GM19193 (cell line): ENCODE measurements around the gene BRD2.
A peak's percentile ranks its signal among the peaks of the same experiment; 100 is the strongest.

Source experiments
- POLR2A ChIP-seq: IDR thresholded peaks from 4 replicates; pipeline ENCODE4 v1.6.1; 2011; ENCODE audit not compliant: insufficient read depth, insufficient read length; ENCODE audit errors: extremely low read depth

The BRD2 gene

GRCh38 chr6:32964776-32965175, 3.6 kb upstream of the BRD2 start:
- TF ChIP-seq POLR2A: no peak

GRCh38 chr6:32967151-32968091, 973 bp upstream of the BRD2 start:
- no peak for TF ChIP-seq POLR2A

GRCh38 chr6:32968867-32969684, 682 bp downstream of the BRD2 start:
- peak; percentile 69 for TF ChIP-seq POLR2A

- peak; percentile 65 for TF ChIP-seq POLR2A
These were observed 1.5 kb downstream of the BRD2 start for GRCh38 chr6:32969685-32970412.

- TF ChIP-seq POLR2A: peak; percentile 58
These were observed 2.2 kb downstream of the BRD2 start for GRCh38 chr6:32970413-32971241.

- TF ChIP-seq POLR2A: no peak
These were observed 2.8 kb downstream of the BRD2 start for GRCh38 chr6:32971242-32971580.

GRCh38 chr6:32971581-32972352, 3.4 kb downstream of the BRD2 start:
- peak; percentile 100 for TF ChIP-seq POLR2A

GRCh38 chr6:32972353-32973143, 4.2 kb downstream of the BRD2 start:
- TF ChIP-seq POLR2A: peak; percentile 54

GRCh38 chr6:32973144-32974015, 5.0 kb downstream of the BRD2 start:
- peak; percentile 17 for TF ChIP-seq POLR2A

GRCh38 chr6:32974016-32974333, 5.6 kb downstream of the BRD2 start:
- TF ChIP-seq POLR2A: no peak

- peak; percentile 57 for TF ChIP-seq POLR2A
These were observed 6.3 kb downstream of the BRD2 start for GRCh38 chr6:32974541-32975308.
